CD14-positive monocyte (primary cell): ENCODE data around the gene RTN4RL1. TPM values are rescaled to one million over a fixed set of nuclear protein-coding genes. Genes with fewer than 3 reads are reported as not detected.
A peak's percentile ranks its signal among the peaks of the same experiment; 100 is the strongest.

Source experiments
- DNase-seq, 3 donors: peaks; one replicate each; pipeline ENCODE4 v3.0.0-alpha.2; 2011 to 2022
- H2AFZ ChIP-seq: 2 replicates; pipeline ENCODE4 v1.6.0; 2012; ENCODE audit warnings: mild to moderate bottlenecking, low read depth, low read length, inconsistent platforms; ENCODE audit not compliant: insufficient read depth, poor library complexity, severe bottlenecking
- H3K27ac ChIP-seq, 2 donors: 1 replicate in 1 of 2; 2 replicates in 1 of 2; pipeline ENCODE4 v1.5.1; 2012 to 2013; ENCODE audit warnings: low read length in 2 of 2, control low read depth in 1 of 2, inconsistent platforms in 1 of 2, low read depth in 1 of 2, mild to moderate bottlenecking in 1 of 2
- H3K27me3 ChIP-seq, 2 donors: one replicate each; pipeline versions ENCODE4 v1.6.0 to v1.6.1; 2011 to 2013; ENCODE audit warnings: low read length in 2 of 2; ENCODE audit not compliant: control insufficient read depth in 2 of 2, insufficient read depth in 2 of 2
- H3K36me3 ChIP-seq, 2 donors: replicated peaks in 1 of 2; 1 replicate in 1 of 2; 2 replicates in 1 of 2; pipeline versions ENCODE4 v1.5.1 to v1.6.1; 2012 to 2013; ENCODE audit warnings: low read length in 2 of 2, control low read depth in 1 of 2, inconsistent platforms in 1 of 2, mild to moderate bottlenecking in 1 of 2; ENCODE audit not compliant: insufficient read depth in 2 of 2, control insufficient read depth in 1 of 2
- H3K4me1 ChIP-seq, 2 donors: 1 replicate in 1 of 2; 2 replicates in 1 of 2; pipeline versions ENCODE4 v1.5.1 to v1.6.1; 2012 to 2013; ENCODE audit warnings: low read length in 2 of 2, control low read depth in 1 of 2, inconsistent platforms in 1 of 2, mild to moderate bottlenecking in 1 of 2, moderate library complexity in 1 of 2; ENCODE audit not compliant: insufficient read depth in 2 of 2, control insufficient read depth in 1 of 2
- H3K4me2 ChIP-seq: replicated peaks from 2 replicates; pipeline ENCODE3; 2012; ENCODE audit warnings: low read length, moderate library complexity, mild to moderate bottlenecking; ENCODE audit not compliant: poor library complexity, severe bottlenecking; ENCODE audit errors: extremely low read depth
- H3K4me3 ChIP-seq, 3 experiments: fragments of 200-600 bp in 1 of 3; sonication (generic) in 1 of 3; replicated peaks in 1 of 3; 1 replicate in 2 of 3; 2 replicates in 1 of 3; pipeline ENCODE4 v1.5.1; 2011 to 2013; ENCODE audit warnings: low read length in 3 of 3, mild to moderate bottlenecking in 3 of 3, control low read depth in 2 of 3, low read depth in 2 of 3, inconsistent platforms in 1 of 3, moderate library complexity in 1 of 3
- H3K79me2 ChIP-seq: 2 replicates; pipeline ENCODE4 v1.6.0; 2012; ENCODE audit warnings: mild to moderate bottlenecking, control low read depth, inconsistent platforms, low read length, moderate library complexity; ENCODE audit not compliant: insufficient read depth
- H3K9ac ChIP-seq: 2 replicates; pipeline ENCODE4 v1.6.0; 2017; ENCODE audit warnings: low read length, mild to moderate bottlenecking; ENCODE audit not compliant: insufficient read depth, poor library complexity, severe bottlenecking
- H3K9me3 ChIP-seq, 2 donors: replicated peaks in 1 of 2; 1 replicate in 1 of 2; 2 replicates in 1 of 2; pipeline versions ENCODE4 v1.5.1 to v1.6.1; 2012 to 2013; ENCODE audit warnings: low read length in 2 of 2, control low read depth in 1 of 2; ENCODE audit not compliant: control insufficient read depth in 1 of 2, insufficient read depth in 1 of 2
- H4K20me1 ChIP-seq: 2 replicates; pipeline ENCODE4 v1.6.0; 2012; ENCODE audit warnings: mild to moderate bottlenecking, low read length, control low read depth, moderate library complexity; ENCODE audit not compliant: insufficient read depth
- H3K27ac Mint-ChIP-seq, 7 donors: one replicate each; pipeline ENCODE4 v1.8.0; 2020; ENCODE audit warnings: mild to moderate bottlenecking in 7 of 7, mixed read lengths in 7 of 7, moderate library complexity in 6 of 7, inconsistent platforms in 2 of 7
- H3K27me3 Mint-ChIP-seq, 3 donors: one replicate each; pipeline ENCODE4 v1.8.0; 2021 to 2022; ENCODE audit warnings: low read depth in 3 of 3, mild to moderate bottlenecking in 3 of 3, mixed read lengths in 3 of 3, moderate library complexity in 3 of 3, inconsistent platforms in 1 of 3
- H3K36me3 Mint-ChIP-seq, 2 donors: one replicate each; pipeline ENCODE4 v1.8.0; 2020; ENCODE audit warnings: mixed read lengths in 2 of 2, inconsistent platforms in 1 of 2, mild to moderate bottlenecking in 1 of 2
- H3K4me1 Mint-ChIP-seq: one replicate; pipeline ENCODE4 v1.8.0; 2020; ENCODE audit warnings: mild to moderate bottlenecking, mixed read lengths
- H3K4me3 Mint-ChIP-seq, 2 donors: one replicate each; pipeline ENCODE4 v1.8.0; 2020; ENCODE audit warnings: mild to moderate bottlenecking in 2 of 2, mixed read lengths in 2 of 2, moderate library complexity in 1 of 2
- H3K9me3 Mint-ChIP-seq, 7 donors: one replicate each; pipeline ENCODE4 v1.8.0; 2020 to 2022; ENCODE audit warnings: mixed read lengths in 7 of 7, mild to moderate bottlenecking in 6 of 7, moderate library complexity in 6 of 7, inconsistent platforms in 2 of 7
- CTCF ChIP-seq: fragments of 200-600 bp; IDR thresholded peaks from one replicate; pipeline ENCODE4 v1.8.0; 2022; ENCODE audit warnings: antibody characterized with exemption, mild to moderate bottlenecking
- WGBS: methylation state at CpG from one replicate; pipeline ENCODE4 v1.1.5; 2013; ENCODE audit warnings: missing lambda C conversion rate; ENCODE audit not compliant: insufficient coverage; 5-methylcytosine and 5-hydroxymethylcytosine counted together
- intact Hi-C, 2 donors: fragments of 100-400 bp; cut with micrococcal nuclease; formaldehyde crosslinking; loops; one replicate each; pipeline versions ENCODE4 v1.15.0 to v1.15.1; 2023
- polyA plus RNA-seq, 3 donors: library from polyadenylated mRNA; depleted of rRNA in 1 of 3; unstranded in 2 of 3; stranded (reverse) in 1 of 3; fragments of 300-500 nt in 2 of 3; fragments of >200 nt in 1 of 3; fragmentation: Illumina TruSeq in 2 of 3; gene quantifications; 1 replicate in 2 of 3; 2 replicates in 1 of 3; pipeline ENCODE4 v1.2.3, GENCODE V29; 2012 to 2021

RTN4RL1 gene
- polyA plus RNA-seq, 3 donors, result 0.07 to 0.29 (median 0.11) TPM

- under 1% methylated on average over 80 of the region's 88 CpGs for WGBS
Observed at GRCh38 chr17:2050300-2051060, 25.3 kb upstream of the RTN4RL1 start.

More at GRCh38 chr17:2050300-2051060, 25.3 kb upstream of the RTN4RL1 start:
- Mint-ChIP-seq H3K27me3 (peaks cover 45 to 69% (median 57%) of the 10 kb centered on the region in 3 donors), H3K4me1 (peaks cover 28% of the 10 kb centered on the region), H3K4me3 (no peak overlapping the region), H3K9me3 (peaks cover 0 to 22% (median 7%) of the 10 kb centered on the region in 7 donors), H3K27ac (no peak overlapping the region), H3K36me3 (no peaks in the 10 kb centered on the region)
- H3K27me3 ChIP-seq, result peaks cover 41 to 60% of the 10 kb centered on the region in 2 donors
- H3K4me3 ChIP-seq, result peak overlapping the region in 2 of 3 experiments; percentile 8 to 67
- peaks cover 7% of the 10 kb centered on the region for H4K20me1 ChIP-seq
- peak in 2 of 3 donors; percentile 63 to 71 for DNase-seq
- H3K9ac ChIP-seq, result no peak overlapping the region
- intact Hi-C loops, result loop anchor here (5.0 to 10.0 kb wide), 3 partner anchors 104 to 302 kb away; no protein-coding TSS in a partner anchor
- no peak for TF ChIP-seq CTCF
- no peaks in the 10 kb centered on the region for H3K9me3 ChIP-seq
- peak overlapping the region; percentile 71 for H3K4me2 ChIP-seq
- H2AFZ ChIP-seq, result no peak overlapping the region
- peaks cover 24 to 51% of the 10 kb centered on the region in 2 donors for H3K4me1 ChIP-seq
- no peaks in the 10 kb centered on the region for H3K79me2 ChIP-seq
- H3K36me3 ChIP-seq, result no peaks in the 10 kb centered on the region
- no peak overlapping the region for H3K27ac ChIP-seq
